NCI-H446 (cell line): ENCODE results near the gene TRIO.

Experiments
- DNase-seq, 2 experiments: peaks; one replicate each; lab custom pipeline; 2025; lab: John Stamatoyannopoulos, UW

Gene TRIO

DNA sequence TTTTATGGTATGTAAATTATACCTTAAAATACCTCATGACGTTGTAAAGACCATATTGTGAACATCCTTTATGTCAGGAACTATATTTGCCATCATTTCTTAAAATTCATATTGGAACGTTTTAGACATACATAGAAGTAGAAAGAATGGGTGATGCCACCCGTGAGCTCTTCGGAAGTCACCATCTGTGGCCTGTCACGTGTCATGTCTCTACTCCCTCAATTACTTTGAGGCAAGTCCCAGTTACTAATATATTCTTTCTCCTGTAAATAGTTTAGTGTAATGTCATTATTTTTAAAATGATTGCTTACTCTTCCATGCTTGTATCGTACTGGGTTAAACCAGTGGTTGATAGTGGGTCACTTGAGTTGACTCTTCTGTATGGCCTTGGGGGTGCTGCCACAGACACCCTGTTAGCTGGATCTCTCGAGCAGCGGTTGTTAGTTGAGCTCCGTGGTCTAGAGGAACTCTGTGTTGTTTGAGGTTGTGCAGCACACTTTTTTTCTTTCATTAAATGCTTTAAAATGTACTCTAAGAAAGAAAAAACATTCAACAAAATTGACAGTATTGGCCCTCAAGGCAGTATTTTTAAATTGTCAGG lies 66.2 kb downstream of the TRIO start:
- no peak for DNase-seq

DNA sequence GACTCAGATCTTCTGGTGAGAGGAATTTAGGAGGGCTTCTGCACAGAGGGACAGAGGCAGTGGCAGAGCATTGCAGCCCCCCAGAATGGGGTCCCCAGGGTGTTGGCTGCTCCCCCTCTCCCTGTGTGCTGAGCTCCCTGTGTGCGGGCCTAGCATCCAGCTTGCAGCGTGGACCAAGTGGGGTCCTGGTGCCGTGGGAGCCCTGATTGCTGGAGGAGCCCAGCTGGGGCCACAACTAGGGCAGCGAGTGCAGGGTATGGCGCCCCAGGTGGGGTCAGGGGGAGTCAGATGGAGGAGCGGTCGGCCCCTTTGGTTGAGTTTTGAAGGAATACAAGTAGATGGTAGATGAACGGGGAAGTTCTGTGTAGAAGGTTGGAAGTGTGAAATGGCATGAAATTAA lies 66.7 kb downstream of the TRIO start:
- DNase-seq = no peak

DNA sequence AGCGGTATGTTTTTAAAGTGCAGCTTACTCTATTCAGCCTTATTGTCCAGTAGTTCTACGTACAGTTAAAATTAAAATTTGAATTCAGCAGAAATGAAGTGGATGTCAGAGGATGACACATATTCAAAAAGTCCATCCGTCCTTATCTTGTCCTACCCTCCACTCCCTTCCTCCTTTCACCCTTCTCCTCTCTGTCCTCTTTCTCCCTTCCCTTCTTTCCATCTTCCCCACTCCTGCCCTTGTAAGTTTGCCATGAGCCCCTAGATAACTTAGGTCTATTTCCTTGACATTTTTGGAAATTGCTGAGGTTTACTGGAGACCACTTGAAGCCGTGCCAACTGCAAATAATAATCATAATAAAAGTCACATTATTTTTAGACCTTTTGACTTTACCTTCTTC lies 67.6 kb downstream of the TRIO start:
- no peak for DNase-seq

DNA sequence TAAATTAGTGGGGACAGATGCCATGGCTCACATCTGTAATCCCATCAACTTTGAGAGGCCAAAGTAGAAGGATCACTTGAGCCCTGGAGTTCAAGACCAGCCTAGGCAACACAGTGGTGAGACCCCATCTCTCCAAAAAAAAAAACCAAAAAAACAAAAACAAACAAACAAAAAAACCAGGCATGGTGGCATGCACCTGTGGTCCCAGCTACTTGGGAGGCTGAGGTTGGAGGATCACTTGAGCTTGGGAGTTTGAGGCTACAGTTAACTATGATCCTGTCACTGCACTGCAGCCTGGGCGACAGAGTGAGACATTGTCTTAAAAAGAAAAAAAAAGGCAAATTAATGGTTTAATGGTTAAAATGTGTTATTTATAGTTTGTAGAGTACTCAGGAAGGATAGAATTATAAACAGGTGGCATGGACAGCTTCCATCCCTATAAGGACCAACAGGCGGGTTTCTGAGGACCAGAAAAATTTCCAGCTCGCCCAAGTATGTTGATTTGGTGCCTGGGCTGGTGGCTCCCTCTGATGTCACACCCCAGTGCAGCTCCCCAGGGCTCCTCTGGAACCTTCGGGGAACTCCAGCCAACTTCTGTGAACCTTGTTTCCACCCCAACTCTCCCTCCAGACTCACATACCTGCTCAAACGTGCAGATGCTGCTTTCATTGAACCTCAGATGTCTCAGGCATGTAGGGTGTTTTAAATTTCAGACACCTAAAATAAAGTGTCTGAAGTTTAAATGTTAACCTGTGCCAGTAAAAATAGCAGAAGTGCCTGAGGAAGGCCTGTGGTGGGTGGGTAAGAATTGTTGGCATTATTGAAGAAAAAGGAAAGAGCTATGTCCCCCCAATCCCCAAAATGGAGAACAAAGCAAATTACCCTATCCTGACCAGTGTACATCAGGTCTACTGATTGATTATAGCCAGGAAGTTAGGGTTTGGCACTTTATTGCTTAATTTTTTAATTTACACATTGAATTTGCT lies 69.0 kb downstream of the TRIO start:
- no peak for DNase-seq

DNA sequence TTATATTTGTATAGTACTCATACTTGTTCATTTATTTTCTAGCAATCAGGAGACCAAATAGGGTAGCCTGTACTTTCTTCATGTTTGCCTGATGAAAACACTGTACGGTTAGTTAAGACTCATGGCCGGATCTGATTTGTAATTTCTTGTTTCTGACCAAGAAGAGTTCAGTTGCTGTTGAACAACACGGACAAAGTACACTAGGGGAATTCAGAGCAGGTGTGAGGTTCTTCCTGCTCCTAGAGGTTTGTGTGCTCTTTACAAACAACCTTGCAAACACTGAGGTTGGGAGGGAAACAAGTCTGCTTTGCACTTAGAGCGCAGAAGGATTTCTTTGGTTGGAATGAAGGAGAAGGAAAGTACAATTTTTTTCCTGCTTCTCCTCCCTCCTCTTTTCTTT lies 69.7 kb downstream of the TRIO start:
- no peak for DNase-seq

DNA sequence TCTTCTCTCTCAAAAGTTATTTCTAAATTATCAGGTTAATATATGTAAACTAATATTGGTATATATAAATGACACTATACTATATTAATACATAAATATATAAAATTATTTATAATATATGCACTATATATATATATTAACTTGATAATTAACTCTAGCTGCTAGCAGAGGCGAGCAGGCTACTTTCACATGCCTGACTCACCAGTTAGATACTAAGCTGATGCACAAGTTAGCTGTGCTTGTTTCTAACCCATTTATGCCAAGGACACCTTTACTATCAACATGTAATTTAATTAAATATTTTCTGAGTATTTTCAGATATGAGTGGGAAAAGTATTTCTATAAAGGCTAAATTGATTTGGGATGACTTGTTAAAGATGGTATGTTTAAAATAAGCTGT lies 70.1 kb downstream of the TRIO start:
- DNase-seq = no peak

DNA sequence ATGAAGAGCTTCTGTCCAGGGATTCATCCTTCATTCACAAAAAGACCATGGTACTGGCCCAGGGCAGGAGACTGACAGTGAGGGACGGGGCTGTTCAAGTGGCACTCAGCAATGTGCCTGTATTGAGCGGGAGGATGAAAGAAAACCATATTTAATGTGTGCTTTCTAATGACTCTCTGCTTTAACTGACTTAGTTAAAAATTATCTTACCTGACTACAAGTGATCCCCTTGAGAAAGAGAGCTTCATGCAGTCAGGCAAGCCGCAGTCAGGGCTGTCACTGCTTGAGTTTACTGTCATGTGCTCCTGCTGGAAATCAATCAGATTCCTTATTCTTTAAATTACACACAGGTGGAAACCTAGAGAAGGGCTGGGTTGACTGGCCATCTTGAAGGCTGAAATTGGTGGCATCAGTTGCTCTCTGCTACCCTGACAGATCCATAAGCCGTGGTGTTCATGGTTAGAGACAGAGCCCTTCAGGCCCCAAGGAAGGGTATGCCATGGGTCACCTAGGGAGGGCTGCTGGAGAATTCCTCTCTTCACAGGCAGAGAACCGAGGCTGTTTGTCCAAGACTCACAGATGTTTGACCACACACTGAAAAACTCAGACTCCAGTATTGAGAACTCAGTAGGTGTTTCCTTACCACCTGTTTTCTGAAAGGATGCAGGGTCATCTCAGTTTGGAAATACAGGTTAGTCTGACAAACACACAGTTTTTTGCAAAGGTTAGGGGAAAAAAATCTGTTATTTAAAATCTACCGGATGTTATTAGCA lies 70.9 kb downstream of the TRIO start:
- no peak for DNase-seq

DNA sequence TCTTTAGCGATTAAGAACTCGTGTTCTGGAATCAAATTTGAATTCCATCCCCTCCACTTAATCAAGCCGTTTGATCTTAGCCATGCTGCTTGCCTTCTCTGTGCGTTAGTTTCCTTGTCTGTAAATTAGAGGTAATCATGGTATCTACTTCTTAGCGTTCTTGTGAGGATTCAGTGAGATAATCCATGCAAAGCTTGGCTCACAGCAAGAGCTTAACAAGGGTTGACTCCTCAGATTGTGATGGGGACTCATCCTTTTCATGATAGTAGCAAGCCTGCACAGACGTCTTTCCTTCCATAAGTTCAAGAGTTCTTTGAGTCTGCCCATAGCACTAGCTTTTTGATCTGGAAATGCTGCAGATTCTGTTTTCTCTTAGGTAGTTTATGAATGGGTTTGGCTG lies 72.8 kb downstream of the TRIO start:
- DNase-seq = no peak

DNA sequence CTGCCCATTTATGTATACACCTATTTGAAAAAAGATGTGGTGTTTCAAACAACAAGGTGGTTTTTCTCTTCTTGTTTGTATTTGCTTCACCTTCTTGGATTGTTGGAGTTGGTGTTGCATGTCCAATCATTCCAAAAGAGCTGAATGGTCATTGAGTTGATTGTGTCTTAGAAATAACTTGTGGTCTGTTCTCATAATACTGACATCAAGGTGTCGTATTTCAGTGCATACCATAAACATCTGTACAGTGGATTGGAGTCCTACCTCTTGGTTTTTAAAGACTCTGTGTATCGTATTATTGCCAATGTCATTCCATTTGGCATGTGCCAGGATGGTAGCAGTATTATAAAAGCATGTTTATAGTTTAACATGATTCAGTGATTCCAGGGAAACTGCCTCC lies 73.2 kb downstream of the TRIO start:
- no peak for DNase-seq

DNA sequence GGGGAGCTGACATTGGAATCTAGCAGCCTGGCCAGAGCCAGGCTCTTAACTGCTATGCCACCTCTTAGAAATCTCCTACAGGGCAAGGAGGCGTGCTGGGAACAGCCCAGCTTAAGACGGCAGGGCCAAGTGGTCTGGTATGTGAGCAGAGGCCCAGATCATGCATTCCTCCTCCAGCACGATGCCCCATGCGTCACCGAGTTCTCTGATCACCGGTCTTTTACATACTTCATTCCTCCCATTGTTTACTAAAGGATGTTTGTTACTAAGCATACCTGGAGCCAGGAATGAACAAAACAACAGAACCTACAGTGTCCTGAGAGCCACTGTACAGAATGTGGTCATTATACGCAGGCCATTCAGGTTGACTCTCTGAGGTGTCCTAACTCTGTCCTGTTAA lies 73.8 kb downstream of the TRIO start:
- DNase-seq = no peak

DNA sequence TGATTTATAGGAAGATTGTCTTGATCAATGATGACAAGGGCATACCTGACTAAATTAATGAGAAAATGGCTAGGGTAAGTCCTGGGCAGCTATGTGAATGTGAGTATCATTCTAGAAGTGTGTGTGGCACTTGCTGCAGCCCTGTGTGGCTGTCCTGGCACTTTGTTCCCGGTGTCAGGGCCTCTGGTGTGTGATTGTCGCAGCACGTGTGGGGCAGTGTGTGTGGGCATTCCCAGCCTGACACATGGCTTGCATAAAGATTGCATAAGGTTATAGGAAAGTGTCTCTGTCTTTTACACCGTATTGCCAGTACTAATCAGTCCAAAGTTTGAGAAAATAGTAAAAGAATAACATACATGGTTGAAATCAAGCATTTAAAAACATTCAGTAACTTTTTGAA lies 74.4 kb downstream of the TRIO start:
- DNase-seq = no peak

DNA sequence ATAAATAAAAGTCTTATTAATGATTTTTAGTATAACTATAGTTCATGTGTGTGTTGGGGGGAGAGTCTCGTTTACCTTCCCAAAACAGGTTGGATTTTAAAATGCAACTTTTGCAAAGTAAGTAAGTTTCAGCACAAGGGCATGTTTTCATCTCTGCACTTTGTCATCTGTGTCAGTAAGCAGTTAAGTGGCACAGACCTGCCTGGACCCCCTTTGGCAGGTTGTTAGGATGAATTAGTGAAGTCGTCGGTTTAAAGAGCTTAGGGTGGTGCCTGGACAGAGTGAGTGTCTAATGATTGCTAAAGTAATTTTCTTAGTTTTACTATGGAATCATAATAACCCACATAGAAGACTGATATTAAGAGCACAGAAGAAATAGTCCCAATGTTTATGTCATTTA lies 74.9 kb downstream of the TRIO start:
- no peak for DNase-seq

DNA sequence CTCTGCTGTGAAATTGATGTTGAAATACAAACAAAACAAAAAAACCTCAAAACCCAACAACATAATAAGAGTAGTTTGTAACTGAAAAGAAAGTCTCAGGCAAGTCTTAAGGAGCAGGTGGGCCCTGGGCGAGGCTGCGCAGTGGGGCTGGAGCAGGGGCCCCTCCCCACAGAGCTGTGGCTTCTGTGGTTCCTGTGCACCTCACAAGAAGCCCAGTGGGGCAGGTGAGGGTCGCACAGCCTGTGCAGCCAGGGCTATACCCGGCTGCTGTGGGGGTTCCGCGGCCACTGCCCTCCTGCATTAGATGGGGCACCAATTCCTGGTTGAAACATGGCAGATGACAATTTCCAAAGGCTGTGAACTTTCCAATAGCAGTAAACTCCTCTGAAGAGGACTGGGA lies 75.3 kb downstream of the TRIO start:
- no peak for DNase-seq

DNA sequence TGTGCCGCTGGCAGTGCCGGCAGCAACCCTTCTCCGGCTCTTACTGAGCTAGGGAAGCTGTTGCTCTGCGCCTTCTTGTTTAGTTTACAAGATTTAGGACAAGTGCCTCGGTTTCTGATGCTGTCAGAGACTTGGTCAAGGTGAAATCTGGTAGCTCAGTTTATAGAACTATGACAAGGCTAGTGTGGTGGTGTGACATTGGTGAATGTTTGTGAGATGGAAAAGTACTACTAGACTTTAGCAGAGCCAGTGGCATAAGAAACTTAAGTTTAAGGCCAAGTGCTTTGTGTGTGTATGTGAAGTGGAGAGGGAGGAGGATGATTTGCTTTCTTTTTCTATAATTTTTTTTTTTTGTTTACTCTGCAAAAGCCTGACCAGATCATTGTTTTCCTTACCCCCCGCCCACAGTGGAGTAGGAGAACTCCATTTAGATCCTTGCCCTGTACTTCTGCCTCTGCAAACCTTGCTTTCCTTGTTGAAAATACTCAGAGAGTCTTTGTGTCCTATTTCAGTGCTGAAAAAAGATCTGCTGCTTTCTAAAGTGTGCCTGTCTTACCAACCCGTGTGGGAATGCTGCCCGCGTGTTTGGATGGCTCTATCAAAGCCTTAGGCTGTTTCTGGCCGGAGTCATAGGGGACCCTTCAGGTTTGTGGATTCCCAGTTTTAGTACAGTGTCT lies 75.9 kb downstream of the TRIO start:
- no peak for DNase-seq

DNA sequence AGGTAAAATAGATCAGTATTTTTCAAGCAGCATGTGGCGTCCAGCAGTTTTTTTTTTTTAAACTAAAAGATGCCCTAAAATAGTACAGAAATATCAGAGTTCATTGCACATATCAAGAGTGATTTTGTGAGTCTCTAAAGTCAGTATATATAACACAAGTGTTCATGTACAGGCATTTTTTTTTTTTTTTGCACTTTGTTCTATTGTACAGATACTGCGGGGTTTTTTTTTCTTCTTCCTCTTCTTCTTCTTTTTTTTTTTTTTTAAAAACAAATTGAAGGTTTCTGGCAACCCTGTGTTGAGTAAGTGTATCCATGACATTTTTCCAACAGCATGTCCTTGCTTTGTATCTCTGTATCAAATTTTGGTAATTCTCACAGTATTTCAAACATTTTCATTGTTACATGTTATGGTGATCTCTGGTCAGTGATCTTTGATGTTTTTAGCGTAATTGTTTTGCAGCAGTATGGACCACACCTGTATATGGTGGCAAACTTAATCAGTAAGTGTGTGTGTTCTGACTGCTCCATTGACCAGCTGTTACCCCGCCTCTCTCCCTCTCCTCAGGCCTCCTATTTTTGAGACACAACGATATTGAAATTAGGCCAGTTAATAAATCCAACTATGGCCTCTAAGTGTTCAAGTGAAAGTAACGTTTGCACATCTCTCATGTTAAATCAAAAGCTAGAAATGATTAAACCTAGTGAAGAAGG lies 76.8 kb downstream of the TRIO start:
- no peak for DNase-seq

DNA sequence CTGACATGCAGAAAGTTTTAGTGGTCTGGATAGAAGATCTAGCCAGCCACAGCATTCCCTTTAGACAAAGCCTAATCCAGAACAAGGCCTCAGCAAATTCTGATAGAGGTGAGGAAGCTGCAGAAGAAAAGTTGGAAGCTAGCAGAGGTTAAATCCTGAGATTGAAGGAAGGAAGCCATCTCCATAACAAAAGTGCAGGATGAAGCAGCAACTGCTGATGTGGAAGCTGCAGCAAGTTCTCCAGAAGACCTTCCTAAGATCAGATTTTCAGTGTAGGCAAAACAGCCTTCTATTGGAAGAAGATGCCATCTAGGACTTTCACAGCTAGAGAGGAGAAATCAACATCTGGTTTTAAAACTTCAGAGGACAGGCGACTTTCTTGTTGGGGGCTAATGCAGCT lies 77.5 kb downstream of the TRIO start:
- DNase-seq = no peak

DNA sequence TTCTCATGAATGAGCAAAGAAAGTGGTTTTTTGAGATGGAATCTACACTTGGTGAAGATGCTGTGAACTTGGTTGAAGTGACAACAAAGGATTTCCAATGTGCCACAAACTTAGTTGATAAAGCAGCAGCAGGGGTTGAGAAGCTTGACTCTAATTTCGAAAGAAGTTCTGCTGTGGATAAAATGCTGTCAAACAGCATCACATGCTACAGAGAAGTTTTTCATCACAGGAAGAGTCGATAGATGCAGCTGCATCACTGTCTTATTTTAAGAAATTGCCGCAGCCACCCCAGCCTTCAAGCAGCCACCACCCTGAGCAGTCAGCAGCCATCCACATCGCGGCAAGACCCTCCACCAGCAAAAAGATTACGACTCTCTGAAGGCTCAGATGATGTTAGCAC lies 78.6 kb downstream of the TRIO start:
- no peak for DNase-seq

DNA sequence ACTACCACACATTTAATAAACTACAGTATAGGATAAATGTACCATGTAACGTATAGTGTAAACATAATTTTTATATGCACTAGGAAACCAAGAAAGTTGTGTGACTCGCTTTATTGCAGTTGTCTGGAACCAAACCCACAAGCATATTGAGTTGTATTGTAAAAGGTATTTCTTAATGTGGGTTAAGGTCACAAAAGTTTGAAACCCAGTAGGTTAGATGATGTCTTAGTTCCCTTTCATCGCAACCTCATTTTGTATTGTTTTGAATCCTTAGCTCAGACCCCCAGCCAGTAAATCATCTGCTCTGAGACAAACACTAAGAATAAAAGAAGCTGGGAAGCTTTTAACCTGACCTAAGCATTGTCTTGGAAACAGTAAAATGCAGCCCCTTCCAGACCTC lies 79.1 kb downstream of the TRIO start:
- no peak for DNase-seq

DNA sequence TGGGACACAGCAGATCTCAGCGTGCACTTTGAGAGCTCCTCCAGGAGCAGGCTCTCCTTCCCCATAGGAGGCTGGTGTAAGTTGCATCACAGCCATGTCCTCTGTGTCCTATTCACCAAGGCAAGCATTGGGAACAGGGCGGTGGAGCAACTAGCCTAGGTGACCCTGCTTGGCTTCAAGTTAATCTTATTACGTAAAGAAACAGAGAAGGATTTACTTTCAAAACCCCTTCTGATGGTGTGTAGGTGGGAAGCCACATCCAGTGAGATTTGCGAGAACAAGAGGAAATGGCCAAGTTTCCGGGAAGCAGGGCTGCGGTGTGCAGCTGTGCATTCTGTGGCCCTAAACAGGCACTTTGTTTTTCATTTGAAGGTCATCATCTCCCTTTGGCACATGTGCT lies 80.2 kb downstream of the TRIO start:
- no peak for DNase-seq

DNA sequence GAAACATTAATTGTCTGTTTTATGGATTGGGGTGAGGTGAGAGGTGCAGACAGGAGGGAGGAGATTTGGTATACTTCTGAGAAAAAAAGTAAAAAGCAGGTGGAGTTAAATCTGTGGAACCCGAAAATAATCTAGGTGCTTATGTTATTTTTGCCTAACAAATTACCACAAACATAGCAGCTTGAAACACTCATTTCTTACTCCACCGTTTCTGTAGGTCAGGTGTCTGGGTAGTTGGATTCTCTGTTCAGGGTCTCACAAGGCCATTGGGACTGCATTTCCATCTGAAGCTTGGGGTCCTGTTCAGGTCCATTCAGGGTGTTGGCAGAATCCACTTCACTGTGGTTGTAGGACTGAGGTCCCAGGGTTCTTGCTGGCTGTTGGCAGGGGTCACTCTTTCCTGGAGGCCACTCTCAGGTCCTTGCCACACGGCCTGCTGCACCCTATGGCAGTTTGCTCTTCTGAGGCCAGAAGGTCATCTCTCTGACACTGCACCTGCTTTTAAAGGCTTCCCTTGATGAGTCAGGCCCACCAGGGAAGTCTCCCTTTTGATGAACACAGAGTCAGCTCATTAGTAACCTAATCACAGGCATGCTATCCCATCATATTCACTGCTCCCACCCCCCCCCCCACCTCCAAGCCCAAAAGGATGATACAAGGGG lies 82.2 kb downstream of the TRIO start:
- DNase-seq = no peak

DNA sequence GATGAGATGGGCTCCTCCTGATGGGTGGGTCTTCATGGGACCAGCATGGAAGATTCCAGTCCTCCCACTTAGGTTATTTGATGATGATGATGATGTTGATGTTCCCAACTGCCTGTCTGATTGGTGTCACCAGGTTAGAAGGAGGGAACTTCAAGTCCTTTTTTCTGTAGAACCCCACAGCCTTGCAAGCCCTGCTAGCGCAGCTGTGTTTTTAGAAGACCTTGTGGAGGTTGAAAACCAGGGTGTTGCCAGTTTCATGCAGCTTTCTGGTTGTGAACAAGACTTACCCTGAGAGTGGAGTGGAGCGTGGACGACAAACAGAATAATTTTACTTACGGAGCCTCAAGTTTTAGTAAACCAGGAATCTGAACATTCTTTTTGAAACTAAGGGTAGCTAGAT lies 83.0 kb downstream of the TRIO start:
- DNase-seq = no peak
